CD4-positive, alpha-beta T cell treated with Interleukin-17A for 4 hours (primary cell): ENCODE measurements around the gene SDHAF3.

ENCODE experiments used
- DNase-seq: peaks from one replicate; pipeline ENCODE4 v3.0.0-alpha.2; 2020; ENCODE audit warnings: mixed read lengths

The SDHAF3 gene

DNA sequence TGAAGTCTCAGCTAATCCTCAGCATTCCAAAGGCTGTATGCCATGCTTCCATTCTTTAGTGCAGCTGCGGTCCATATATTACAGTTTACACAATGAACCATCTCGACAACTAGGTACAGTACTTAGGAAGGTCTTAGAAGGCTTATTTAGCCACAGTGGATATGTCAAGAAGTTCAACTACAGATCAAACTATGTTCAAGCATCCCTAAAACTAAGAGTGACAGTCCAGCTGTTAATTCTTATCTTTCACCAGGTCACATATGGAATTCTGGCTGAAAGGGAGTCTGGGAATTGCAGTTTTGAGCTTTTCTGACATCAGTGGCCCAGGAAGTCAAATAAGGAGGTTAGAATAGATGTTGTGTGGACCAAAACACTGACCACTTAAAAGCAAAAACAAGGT, 106.8 kb downstream of the SDHAF3 start:
- no peak for DNase-seq

DNA sequence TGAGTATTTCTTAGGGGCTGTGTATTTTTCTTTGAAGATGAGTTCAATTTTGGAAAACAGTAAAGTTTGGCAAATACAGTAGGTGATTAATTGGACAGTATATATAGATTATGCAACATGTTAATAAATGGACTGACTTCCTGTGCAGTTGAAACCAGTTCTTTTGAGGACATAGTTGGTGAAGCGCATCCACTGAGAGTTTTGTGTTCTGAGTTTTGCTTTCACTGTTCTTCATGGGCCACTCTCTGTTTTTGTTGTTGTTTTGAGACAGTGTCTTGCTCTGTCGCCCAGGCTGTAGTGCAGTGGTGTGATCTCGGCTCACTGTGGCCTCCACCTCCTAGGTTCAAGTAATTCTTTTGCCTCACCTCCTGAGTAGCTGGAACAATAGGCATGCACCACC, 109.0 kb downstream of the SDHAF3 start:
- no peak for DNase-seq
